ENCODE results near the gene RIN2. TPM values are rescaled to one million over a fixed set of nuclear protein-coding genes. Genes with fewer than 3 reads are reported as not detected.

RIN2 gene
- total RNA-seq, 1 donor from 2014 or later = 63.9 TPM

DNA sequence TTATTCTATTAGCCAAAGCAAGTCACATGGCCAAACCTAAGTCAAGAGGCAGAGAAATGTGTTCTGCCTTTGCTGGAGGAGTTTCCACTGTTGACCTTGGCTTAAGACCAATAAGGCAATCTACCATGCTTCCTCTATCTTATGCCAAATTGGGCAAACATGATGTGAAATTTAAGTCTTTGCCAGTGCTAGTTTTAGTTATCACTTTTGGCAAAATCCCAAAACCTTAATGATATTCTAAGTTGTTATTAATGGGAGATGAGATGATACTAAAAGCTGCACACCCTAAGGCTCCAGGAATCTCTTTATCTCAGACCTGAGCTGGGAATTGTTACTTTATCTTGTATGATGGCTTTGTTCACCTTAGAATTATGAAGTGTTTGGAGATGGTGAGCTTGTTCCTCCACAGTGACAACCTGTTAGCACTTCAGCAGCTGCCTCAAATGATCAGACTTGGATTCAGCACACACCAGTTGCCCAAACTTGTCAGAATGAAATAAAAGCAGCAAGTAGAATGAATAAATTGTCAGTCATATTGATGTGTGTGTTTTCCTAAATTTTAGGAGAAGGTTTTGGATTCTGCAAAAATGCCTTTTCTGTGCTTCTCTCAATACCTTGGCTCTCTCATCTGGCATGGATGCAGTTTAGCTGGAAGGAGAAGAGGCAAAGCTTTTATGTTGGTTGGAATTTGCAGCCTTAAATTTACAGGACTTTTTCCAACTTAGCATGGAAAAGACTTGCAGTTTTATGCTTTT, 49.3 kb downstream of the RIN2 start:
- intact Hi-C loops (cut with DNase I) = no loop called here

More for the DNA sequence above, 49.3 kb downstream of the RIN2 start:
- no peak for DNase-seq (ENCODE audit: low spot score)
